GOT3 (cell line): ENCODE measurements around the gene APOD.

Experiments
- DNase-seq: peaks from one replicate; lab custom pipeline; 2025; ENCODE audit warnings: mixed read lengths; lab: John Stamatoyannopoulos, UW

The APOD gene

GRCh38 chr3:195587406-195587805 lies 3.7 kb upstream of the APOD start:
- no peak for DNase-seq

- DNase-seq: no peak
Observed at GRCh38 chr3:195584543-195584870, 767 bp upstream of the APOD start.

- no peak for DNase-seq
Observed at GRCh38 chr3:195582947-195583346, 793 bp downstream of the APOD start.

- DNase-seq: no peak
Observed at GRCh38 chr3:195580744-195581443, 2.8 kb downstream of the APOD start.

GRCh38 chr3:195579281-195579680 lies 4.5 kb downstream of the APOD start:
- DNase-seq: no peak

GRCh38 chr3:195578565-195578964 lies 5.2 kb downstream of the APOD start:
- no peak for DNase-seq

GRCh38 chr3:195577645-195578177 lies 6.0 kb downstream of the APOD start:
- DNase-seq: no peak

- DNase-seq: no peak
Observed at GRCh38 chr3:195574497-195575304, 9.0 kb downstream of the APOD start.

GRCh38 chr3:195573611-195574496 lies 9.9 kb downstream of the APOD start:
- DNase-seq: no peak

GRCh38 chr3:195571361-195571760 lies 12.4 kb downstream of the APOD start:
- DNase-seq: no peak

- DNase-seq: no peak
Observed at GRCh38 chr3:195570912-195571311, 12.8 kb downstream of the APOD start.

GRCh38 chr3:195570344-195570743 lies 13.4 kb downstream of the APOD start:
- DNase-seq: no peak

GRCh38 chr3:195568630-195569029 lies 15.1 kb downstream of the APOD start:
- DNase-seq: no peak

GRCh38 chr3:195566797-195567196 lies 16.9 kb downstream of the APOD start:
- no peak for DNase-seq

GRCh38 chr3:195565716-195566115 lies 18.0 kb downstream of the APOD start:
- DNase-seq: no peak

- DNase-seq: no peak
Observed at GRCh38 chr3:195563317-195563716, 20.4 kb downstream of the APOD start.

- DNase-seq: no peak
Observed at GRCh38 chr3:195559723-195560409, 23.9 kb downstream of the APOD start.

- DNase-seq: no peak
Observed at GRCh38 chr3:195558602-195559001, 25.1 kb downstream of the APOD start.

- no peak for DNase-seq
Observed at GRCh38 chr3:195557322-195557721, 26.4 kb downstream of the APOD start.

- no peak for DNase-seq
Observed at GRCh38 chr3:195556390-195556789, 27.4 kb downstream of the APOD start.

- no peak for DNase-seq
Observed at GRCh38 chr3:195555110-195555509, 28.6 kb downstream of the APOD start.

GRCh38 chr3:195554458-195554857 lies 29.3 kb downstream of the APOD start:
- no peak for DNase-seq
